PC-9 (cell line): ENCODE data around the gene GAN. TPM values are rescaled to one million over a fixed set of nuclear protein-coding genes. Genes with fewer than 3 reads are reported as not detected.

Source experiments
- BruUV-seq: library from RNA; stranded (reverse); fragments of 400-500 nt; replicated peaks from 2 replicates; lab custom pipeline; 2021; lab: Mats Ljungman, UMichigan
- CTCF ChIA-PET: fragments of 300-600 bp; sonication (Branson Sonifier 250); formaldehyde crosslinking; loops from one replicate; lab custom pipeline; 2022; ENCODE audit warnings: antibody characterized with exemption; lab: Charles Lee
- POLR2A ChIA-PET: fragments of 300-600 bp; sonication (Branson Sonifier 250); formaldehyde crosslinking; loops from one replicate; lab custom pipeline; 2022; ENCODE audit warnings: antibody characterized with exemption; ENCODE audit not compliant: unreplicated experiment; lab: Charles Lee
- DNase-seq, 2 experiments: peaks; one replicate each; pipeline versions ENCODE4 v3.0.0 to v3.0.0-alpha.2; 2015 to 2022; ENCODE audit warnings: mixed read lengths in 1 of 2
- H2AFZ ChIP-seq: fragments of 200-600 bp; sonication (generic); 2 replicates; pipeline ENCODE4 v1.8.1; 2017; ENCODE audit warnings: antibody characterized with exemption
- H3F3A ChIP-seq: fragments of 200-600 bp; sonication (generic); 2 replicates; pipeline ENCODE4 v1.8.1; 2017; ENCODE audit warnings: antibody characterized with exemption, mild to moderate bottlenecking, low read depth; ENCODE audit not compliant: insufficient read depth
- H3K27ac ChIP-seq: fragments of 200-600 bp; sonication (generic); 2 replicates; pipeline ENCODE4 v1.6.1; 2016; ENCODE audit warnings: mixed run types
- H3K27me3 ChIP-seq: fragments of 200-600 bp; sonication (generic); 2 replicates; pipeline ENCODE4 v1.6.1; 2016; ENCODE audit warnings: low read depth, mixed run types; ENCODE audit not compliant: insufficient read depth
- H3K36me3 ChIP-seq: fragments of 200-600 bp; sonication (generic); 2 replicates; pipeline ENCODE4 v1.6.1; 2016; ENCODE audit warnings: low read depth, mixed run types
- H3K4me1 ChIP-seq: fragments of 200-600 bp; sonication (generic); replicated peaks from 2 replicates; pipeline ENCODE4 v1.6.1; 2016; ENCODE audit warnings: mixed run types; ENCODE audit not compliant: insufficient read depth
- H3K4me2 ChIP-seq: fragments of 200-600 bp; sonication (generic); 2 replicates; pipeline ENCODE4 v1.6.1; 2017; ENCODE audit warnings: mixed run types
- H3K4me3 ChIP-seq: fragments of 200-600 bp; sonication (generic); 2 replicates; pipeline ENCODE4 v1.6.1; 2016; ENCODE audit warnings: mixed run types
- H3K79me2 ChIP-seq: fragments of 200-600 bp; sonication (generic); 2 replicates; pipeline ENCODE4 v1.6.1; 2017; ENCODE audit warnings: low read depth, mixed run types
- H3K9me2 ChIP-seq: fragments of 200-600 bp; sonication (generic); 2 replicates; pipeline ENCODE4 v1.8.1; 2017; ENCODE audit warnings: mild to moderate bottlenecking; ENCODE audit not compliant: insufficient read depth
- H3K9me3 ChIP-seq: fragments of 200-600 bp; sonication (generic); 2 replicates; pipeline ENCODE4 v1.8.1; 2016; ENCODE audit warnings: low read depth; ENCODE audit not compliant: insufficient read depth
- H4K20me1 ChIP-seq: fragments of 200-600 bp; sonication (generic); 2 replicates; pipeline ENCODE4 v1.8.1; 2017; ENCODE audit not compliant: insufficient read depth
- CTCF ChIP-seq: fragments of 200-600 bp; sonication (generic); conservative IDR thresholded peaks from 2 replicates; pipeline ENCODE4 v1.6.1; 2017; ENCODE audit warnings: mixed run types, antibody characterized with exemption, mild to moderate bottlenecking, moderate library complexity
- EZH2 ChIP-seq: fragments of 200-600 bp; sonication (generic); IDR thresholded peaks from 2 replicates; pipeline ENCODE4 v1.8.0; 2017; ENCODE audit warnings: antibody characterized with exemption, low read depth
- intact Hi-C: fragments of 100-400 bp; cut with micrococcal nuclease; formaldehyde crosslinking; loops from one replicate; pipeline ENCODE4 v1.10.0; 2022; ENCODE audit not compliant: unreplicated experiment
- total RNA-seq: library from RNA; stranded (reverse); gene quantifications from 2 replicates; pipeline ENCODE4 v1.2.3, GENCODE V29; 2021

GAN gene
- total RNA-seq, 1 experiment from 2014 or later = 11.9 TPM

DNA sequence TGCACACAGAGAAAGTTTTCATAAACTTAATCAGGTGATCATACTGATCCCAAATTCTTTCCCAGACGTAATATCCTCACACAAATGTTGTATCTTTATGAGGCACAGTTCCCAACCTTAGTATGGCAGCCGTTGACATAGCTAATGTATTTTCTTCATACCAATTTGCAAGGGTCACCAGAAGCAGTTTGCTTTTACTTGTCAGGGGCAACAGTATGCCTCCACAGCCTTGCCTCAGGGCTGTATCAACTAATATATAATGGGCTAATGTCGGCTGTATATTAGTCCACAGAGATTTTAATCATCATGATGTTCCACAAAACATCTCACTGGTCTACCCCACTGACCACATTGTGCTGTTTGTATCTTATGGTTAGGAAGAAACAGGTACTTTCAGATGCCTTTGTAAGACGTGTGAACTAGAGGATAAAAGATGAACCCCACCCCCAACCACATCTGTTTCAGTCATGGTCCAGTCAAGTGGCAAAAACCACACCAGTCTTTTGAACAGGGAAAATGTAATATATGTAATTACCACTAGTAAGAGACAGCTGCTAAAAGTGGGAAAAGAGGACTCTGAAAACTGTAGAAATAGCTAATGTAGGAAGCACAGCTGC is 55.2 kb downstream of the GAN start:
- H3K79me2 ChIP-seq = no peaks in the 10 kb centered on the region
- BruUV-seq = no TSS peak
- no peaks in the 10 kb centered on the region for H3K27me3 ChIP-seq
- H4K20me1 ChIP-seq = no peaks in the 10 kb centered on the region; the same call in 1 of the 2 replicates
- ChIA-PET POLR2A (no interaction called here), CTCF (no interaction called here)
- intact Hi-C loops = loop anchor here (5.0 to 10.0 kb wide), 2 partner anchors 335 to 517 kb away; partner anchors contain the start of gene ATMIN
- no peak overlapping the region for H3K27ac ChIP-seq
- DNase-seq = no peak
- no peaks in the 10 kb centered on the region for H3K9me3 ChIP-seq
- H3K4me3 ChIP-seq = no peak overlapping the region
- H2AFZ ChIP-seq = no peak overlapping the region
- no peaks in the 10 kb centered on the region for H3K4me1 ChIP-seq
- H3K9me2 ChIP-seq = no peaks in the 10 kb centered on the region
- H3K4me2 ChIP-seq = no peak overlapping the region
- TF ChIP-seq EZH2 = no peak
- peaks cover 7% of the 10 kb centered on the region; the same call in 1 of the 2 replicates for H3F3A ChIP-seq
- peaks cover 2% of the 10 kb centered on the region; the same call in 1 of the 2 replicates for H3K36me3 ChIP-seq

DNA sequence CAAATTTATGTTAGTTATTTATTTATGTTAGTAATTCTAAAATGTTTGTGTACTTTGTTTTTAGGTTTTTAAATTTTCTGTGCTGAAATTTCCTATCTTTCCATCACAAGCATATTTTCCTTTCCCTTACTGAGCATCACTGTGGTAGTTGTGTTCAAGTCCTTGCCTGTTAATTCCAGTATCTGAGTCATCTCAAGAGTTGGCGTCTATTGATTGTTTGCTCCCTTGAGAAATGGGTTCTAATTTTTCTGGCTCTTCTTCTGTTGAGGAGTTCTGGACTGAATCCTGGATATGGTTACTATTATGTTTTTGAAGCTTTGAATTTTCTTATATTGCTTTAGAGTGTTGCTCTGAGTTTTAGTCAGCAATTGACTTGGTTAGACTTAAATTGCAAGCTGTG is 56.3 kb downstream of the GAN start:
- TF ChIP-seq EZH2 (no peak), CTCF (no peak)
- no peaks in the 10 kb centered on the region for H3K9me2 ChIP-seq
- ChIA-PET CTCF (no interaction called here), POLR2A (no interaction called here)
- no peak overlapping the region for H3K4me3 ChIP-seq
- DNase-seq = no peak
- intact Hi-C loops = no loop called here
- no peaks in the 10 kb centered on the region for H4K20me1 ChIP-seq
- no peaks in the 10 kb centered on the region for H3K9me3 ChIP-seq
- no peaks in the 10 kb centered on the region for H3K27me3 ChIP-seq
- no peak overlapping the region for H3K4me2 ChIP-seq
- no peak overlapping the region for H2AFZ ChIP-seq
- no TSS peak for BruUV-seq
- H3K27ac ChIP-seq = no peak overlapping the region
- peaks cover 2% of the 10 kb centered on the region; the same call in 1 of the 2 replicates for H3F3A ChIP-seq
- no peaks in the 10 kb centered on the region for H3K79me2 ChIP-seq
- no peaks in the 10 kb centered on the region for H3K4me1 ChIP-seq
- H3K36me3 ChIP-seq = peaks cover 2% of the 10 kb centered on the region; the same call in 1 of the 2 replicates

- Histone ChIP-seq H3F3A (no peaks in the 10 kb centered on the region), H4K20me1 (no peaks in the 10 kb centered on the region), H3K4me2 (no peak overlapping the region), H2AFZ (no peak overlapping the region), H3K79me2 (no peaks in the 10 kb centered on the region), H3K9me3 (no peaks in the 10 kb centered on the region), H3K4me1 (no peaks in the 10 kb centered on the region), H3K27me3 (no peaks in the 10 kb centered on the region), H3K27ac (no peak overlapping the region), H3K9me2 (no peaks in the 10 kb centered on the region), H3K4me3 (no peak overlapping the region), H3K36me3 (peaks cover 2% of the 10 kb centered on the region; the same call in 1 of the 2 replicates)
- TF ChIP-seq EZH2 (no peak), CTCF (no peak)
- BruUV-seq = no TSS peak
- CTCF ChIA-PET = no interaction called here
- no peak for DNase-seq
- intact Hi-C loops = no loop called here
- POLR2A ChIA-PET = no interaction called here
Observed at GRCh38 chr16:81374550-81374949, 59.8 kb downstream of the GAN start.
